Effector memory CD4-positive, alpha-beta T cell (primary cell): ENCODE data around the gene XBP1.
"Not testable (repeated sequence)": the region's sequence is repeated elsewhere in the genome, so short reads cannot be mapped to it uniquely, and the experiment has no call there.

Experiments used
- DNase-seq, 3 donors: peaks; one replicate each; pipeline ENCODE4 v3.0.0-alpha.2; 2020
- H3K27ac ChIP-seq: 2 replicates; pipeline ENCODE4 v1.7.0; 2013; ENCODE audit warnings: mild to moderate bottlenecking, low read length, moderate library complexity; ENCODE audit not compliant: insufficient read depth, poor library complexity, severe bottlenecking
- H3K27me3 ChIP-seq: replicated peaks from 2 replicates; pipeline ENCODE4 v1.7.0; 2013; ENCODE audit warnings: mild to moderate bottlenecking, low read length; ENCODE audit not compliant: insufficient read depth, control insufficient read depth, poor library complexity, severe bottlenecking
- H3K36me3 ChIP-seq: 2 replicates; pipeline ENCODE4 v1.7.0; 2013; ENCODE audit warnings: mild to moderate bottlenecking, low read length, moderate library complexity; ENCODE audit not compliant: control insufficient read depth, insufficient read depth
- H3K4me1 ChIP-seq: 2 replicates; pipeline ENCODE4 v1.7.0; 2013; ENCODE audit warnings: low read length, mild to moderate bottlenecking; ENCODE audit not compliant: control insufficient read depth, insufficient read depth, poor library complexity, severe bottlenecking
- H3K4me3 ChIP-seq: 2 replicates; pipeline ENCODE4 v1.7.0; 2013; ENCODE audit warnings: low read length, low read depth, mild to moderate bottlenecking; ENCODE audit not compliant: insufficient read depth, poor library complexity, severe bottlenecking
- H3K9me3 ChIP-seq: 2 replicates; pipeline ENCODE4 v1.7.0; 2013; ENCODE audit warnings: mild to moderate bottlenecking, low read length, moderate library complexity; ENCODE audit not compliant: control insufficient read depth

XBP1 gene

GRCh38 chr22:28831140-28832072, 31.0 kb upstream of the XBP1 start:
- no peaks in the 10 kb centered on the region for H3K36me3 ChIP-seq
- no peaks in the 10 kb centered on the region for H3K9me3 ChIP-seq
- no peak overlapping the region for H3K4me3 ChIP-seq
- no peak for DNase-seq
- H3K27me3 ChIP-seq = no peaks in the 10 kb centered on the region
- peaks cover 9% of the 10 kb centered on the region for H3K4me1 ChIP-seq
- no peak overlapping the region for H3K27ac ChIP-seq

DNA sequence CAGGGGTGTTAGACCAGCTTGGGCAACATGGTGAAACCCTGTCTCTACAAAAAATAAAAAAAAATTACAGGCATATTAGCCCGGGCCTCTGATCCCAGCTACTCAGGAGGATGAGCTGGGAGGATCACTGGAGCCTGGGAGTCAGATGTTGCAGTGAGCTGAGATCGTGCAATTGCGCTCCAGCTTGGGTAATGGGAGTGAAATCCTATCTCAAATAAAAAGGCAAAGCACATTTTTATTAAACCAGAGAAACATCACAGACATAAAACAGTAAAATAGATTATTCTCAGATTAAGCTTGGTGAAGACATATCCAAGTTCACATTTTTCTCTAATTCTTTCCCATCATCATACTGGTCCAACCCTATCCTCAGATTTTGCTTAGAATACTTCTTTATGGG, 30.1 kb upstream of the XBP1 start:
- Histone ChIP-seq H3K27ac (no peak overlapping the region), H3K4me1 (peaks cover 9% of the 10 kb centered on the region), H3K4me3 (no peak overlapping the region), H3K36me3 (no peaks in the 10 kb centered on the region), H3K9me3 (no peaks in the 10 kb centered on the region), H3K27me3 (no peaks in the 10 kb centered on the region)
- no peak for DNase-seq

DNA sequence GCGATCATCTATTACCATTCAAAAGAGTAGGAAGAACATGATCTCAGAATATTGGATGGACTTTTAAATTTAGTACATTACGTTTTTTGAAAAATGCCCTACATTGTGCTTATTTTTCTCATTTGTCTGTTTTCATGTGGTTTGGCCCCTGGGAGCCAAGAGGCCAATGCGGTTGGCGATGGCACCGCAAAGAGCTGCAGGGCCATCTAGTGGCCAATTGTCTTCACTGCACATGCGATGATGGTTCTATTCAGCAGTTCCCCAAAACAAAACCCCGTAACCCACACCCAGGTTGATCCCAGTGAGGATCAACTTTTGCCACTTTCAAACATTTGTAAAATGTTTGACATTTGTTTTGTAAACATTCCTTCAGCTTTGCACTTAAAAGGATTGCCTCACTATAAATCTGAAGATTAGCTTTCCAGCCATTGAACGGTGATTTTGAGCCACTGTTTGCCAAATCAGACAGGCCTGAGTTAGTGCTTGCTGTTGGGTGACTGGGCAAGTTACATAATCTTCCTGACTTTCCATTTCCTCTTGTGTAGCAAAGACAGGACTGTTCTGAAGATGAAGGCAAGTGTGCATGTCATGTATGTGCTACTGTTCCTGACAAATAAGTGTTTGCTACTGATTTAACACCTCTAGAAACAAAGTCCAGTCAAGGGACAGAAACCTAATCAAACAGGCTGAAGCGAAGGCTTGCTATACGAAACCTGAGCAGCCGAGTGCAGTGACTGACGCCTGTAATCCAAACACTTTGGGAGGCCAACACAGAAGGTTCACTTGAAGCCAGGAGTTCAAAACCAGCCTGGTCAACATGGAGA, 29.2 kb upstream of the XBP1 start:
- no peak overlapping the region for H3K4me3 ChIP-seq
- peaks cover 9% of the 10 kb centered on the region for H3K4me1 ChIP-seq
- H3K27ac ChIP-seq = no peak overlapping the region
- peak; percentile 48 to 69 (median 62) for DNase-seq
- H3K36me3 ChIP-seq = no peaks in the 10 kb centered on the region
- H3K9me3 ChIP-seq = no peaks in the 10 kb centered on the region
- H3K27me3 ChIP-seq = no peaks in the 10 kb centered on the region

- Histone ChIP-seq H3K4me3 (no peak overlapping the region), H3K9me3 (no peaks in the 10 kb centered on the region), H3K4me1 (peaks cover 27% of the 10 kb centered on the region), H3K36me3 (no peaks in the 10 kb centered on the region), H3K27ac (no peak overlapping the region), H3K27me3 (no peaks in the 10 kb centered on the region)
- DNase-seq = no peak
Observed at GRCh38 chr22:28826921-28827320, 26.6 kb upstream of the XBP1 start.

- not testable (repeated sequence) for H3K27me3 ChIP-seq, H3K36me3 ChIP-seq, H3K9me3 ChIP-seq, H3K4me3 ChIP-seq, DNase-seq, H3K27ac ChIP-seq
- H3K4me1 ChIP-seq = peaks cover 32% of the 10 kb centered on the region
Observed at GRCh38 chr22:28826430-28826829, 26.1 kb upstream of the XBP1 start.

GRCh38 chr22:28824455-28824854, 24.1 kb upstream of the XBP1 start:
- H3K9me3 ChIP-seq, DNase-seq, H3K36me3 ChIP-seq, H3K27ac ChIP-seq, H3K4me3 ChIP-seq, H3K27me3 ChIP-seq: not testable (repeated sequence)
- peaks cover 40% of the 10 kb centered on the region for H3K4me1 ChIP-seq

DNA sequence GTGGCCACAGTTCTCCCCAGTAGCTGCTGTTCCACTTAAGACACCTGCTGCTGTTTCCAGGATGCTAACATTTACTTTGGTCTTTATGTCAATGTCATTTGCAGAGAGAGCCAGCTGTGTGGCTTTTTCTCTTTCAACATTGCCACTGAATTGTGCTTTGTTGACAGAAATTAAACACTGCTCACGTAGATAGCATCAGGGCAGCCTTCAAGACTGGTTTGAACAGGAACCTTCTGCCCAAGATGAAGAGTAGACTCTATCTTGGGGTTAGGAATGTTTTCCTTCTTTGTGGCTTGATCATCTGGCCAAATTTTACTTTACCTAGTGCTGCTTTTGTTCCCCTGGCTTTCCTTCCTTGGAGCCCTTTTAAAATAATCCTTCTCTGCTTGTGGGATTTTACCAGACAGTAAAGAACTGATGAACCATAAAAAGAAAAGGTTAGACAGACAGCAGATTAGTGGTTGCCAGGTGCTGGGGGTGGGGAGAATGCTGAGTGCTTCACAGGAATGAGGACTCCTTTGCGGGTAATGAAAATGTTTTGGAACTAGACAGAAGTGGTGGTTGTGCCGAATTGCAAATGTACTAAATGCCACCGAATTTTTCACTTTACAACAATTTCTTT, 22.7 kb upstream of the XBP1 start:
- H3K36me3 ChIP-seq = no peaks in the 10 kb centered on the region
- H3K9me3 ChIP-seq = no peaks in the 10 kb centered on the region
- DNase-seq = no peak
- H3K4me3 ChIP-seq = no peak overlapping the region
- peak overlapping the region; percentile 58 for H3K27ac ChIP-seq
- no peaks in the 10 kb centered on the region for H3K27me3 ChIP-seq
- peaks cover 45% of the 10 kb centered on the region for H3K4me1 ChIP-seq

GRCh38 chr22:28821452-28821851, 21.1 kb upstream of the XBP1 start:
- Histone ChIP-seq H3K4me3 (no peak overlapping the region), H3K27me3 (no peaks in the 10 kb centered on the region), H3K9me3 (no peaks in the 10 kb centered on the region), H3K27ac (no peak overlapping the region), H3K4me1 (peaks cover 45% of the 10 kb centered on the region), H3K36me3 (no peaks in the 10 kb centered on the region)
- no peak for DNase-seq

DNA sequence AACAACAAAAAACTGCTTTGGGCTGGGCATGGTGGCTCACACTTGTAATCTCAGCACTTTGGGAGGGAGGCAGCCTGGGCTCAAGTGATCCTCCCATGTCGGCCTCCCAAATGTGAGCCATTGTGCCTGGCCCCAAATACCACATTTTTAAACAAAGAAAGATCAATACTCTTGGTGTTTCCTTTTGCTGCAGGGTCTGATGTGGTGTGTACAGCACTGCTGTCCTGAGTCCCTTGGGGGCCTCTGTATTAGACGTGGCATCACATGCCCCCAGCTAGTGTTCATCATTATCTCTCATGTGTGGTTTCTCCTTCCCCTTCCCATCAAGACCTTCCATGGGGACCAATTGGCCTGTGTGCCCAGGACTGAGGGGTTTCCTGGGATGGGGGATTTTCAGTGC, 20.5 kb upstream of the XBP1 start:
- no peaks in the 10 kb centered on the region for H3K9me3 ChIP-seq
- no peak for DNase-seq
- H3K4me3 ChIP-seq = no peak overlapping the region
- H3K36me3 ChIP-seq = no peaks in the 10 kb centered on the region
- no peak overlapping the region for H3K27ac ChIP-seq
- H3K27me3 ChIP-seq = no peaks in the 10 kb centered on the region
- peaks cover 45% of the 10 kb centered on the region for H3K4me1 ChIP-seq
